ENCODE results near the gene ZFP91. TPM values are rescaled to one million over a fixed set of nuclear protein-coding genes. Genes with fewer than 3 reads are reported as not detected.

ZFP91 gene
- polyA plus RNA-seq, 1 of the 3 experiments (the other 2 are of a cell fraction), result 12.2 TPM

- Histone ChIP-seq H3K4me1 (ENCODE audit: control insufficient read depth in 1 of 2, insufficient read depth in 2 of 2, low read depth in 1 of 2, low read length in 1 of 2) (no peaks in the 10 kb centered on the region), H3K4me2 (no peak overlapping the region), H3K9me2 (no peaks in the 10 kb centered on the region), H3K4me3 (ENCODE audit: low read depth in 2 of 2, low read length in 1 of 2) (peak overlapping the region in 1 of 2 experiments; percentile 27; a peak in 1 of 4 replicates), H2AFZ (ENCODE audit: low read depth) (no peak overlapping the region), H3K79me2 (ENCODE audit: insufficient read depth) (no peaks in the 10 kb centered on the region), H3K9ac (no peak overlapping the region), H4K20me1 (ENCODE audit: insufficient read depth) (no peaks in the 10 kb centered on the region), H3K27ac (ENCODE audit: low read depth in 2 of 2, low read length in 1 of 2) (no peak overlapping the region), H3K9me3 (no peaks in the 10 kb centered on the region), H3K36me3 (replicated peaks in 1 of 2; ENCODE audit: control insufficient read depth in 1 of 2, insufficient read depth in 2 of 2, low read length in 1 of 2) (no peaks in the 10 kb centered on the region), H3K27me3 (ENCODE audit: insufficient read depth) (no peaks in the 10 kb centered on the region), H3F3A (replicated peaks; ENCODE audit: insufficient read depth) (no peaks in the 10 kb centered on the region)
- 2% methylated on average over 12 of the region's 12 CpGs for WGBS (ENCODE audit: low lambda C conversion rate)
- DNase-seq, result peak; percentile 64
- ChIA-PET POLR2A (no interaction called here), CTCF (interaction anchor here (0.5 to 2.2 kb wide), 18 partner anchors 10 to 504 kb away, joined by 3 to 10 read pairs (median 4); no protein-coding TSS in a partner anchor)
- TF ChIP-seq GATA2 (CRISPR knock-in tag; IDR thresholded peaks at IDR 0.05) (no peak), FOXM1 (IDR thresholded peaks at IDR 0.05; ENCODE audit: low read depth) (no peak), RAD21 (IDR thresholded peaks at IDR 0.05; ENCODE audit: low read length) (peak; percentile 77), TCF12 (IDR thresholded peaks at IDR 0.05) (no peak), YY1 (IDR thresholded peaks at IDR 0.05; ENCODE audit: low read depth) (no peak), NRF1 (IDR thresholded peaks at IDR 0.05; ENCODE audit: low read depth, low read length) (no peak), GABPA (IDR thresholded peaks at IDR 0.05; ENCODE audit: low read depth) (no peak), PBX3 (IDR thresholded peaks at IDR 0.05) (no peak), SMC3 (IDR thresholded peaks at IDR 0.05; ENCODE audit: low read depth, low read length) (peak; percentile 90), SIN3A (IDR thresholded peaks at IDR 0.05; ENCODE audit: borderline replicate concordance, low read depth, low read length) (no peak), CHD2 (IDR thresholded peaks at IDR 0.05; ENCODE audit: low read length, partially characterized antibody) (no peak), POLR2AphosphoS5 (IDR thresholded peaks at IDR 0.05; ENCODE audit: low read depth, low read length) (no peak), CTCF (IDR thresholded peaks at IDR 0.05) (peak; percentile 96), FOSL2 (IDR thresholded peaks at IDR 0.05; ENCODE audit: borderline replicate concordance, low read depth) (no peak), EZH2phosphoT487 (IDR thresholded peaks at IDR 0.05; ENCODE audit: borderline replicate concordance, low read depth) (no peak), TEAD4 (IDR thresholded peaks at IDR 0.05; ENCODE audit: borderline replicate concordance, insufficient read depth) (no peak), TAF1 (IDR thresholded peaks at IDR 0.05; ENCODE audit: borderline replicate concordance, low read depth, low read length) (no peak), ELF1 (IDR thresholded peaks at IDR 0.05) (no peak), JUND (IDR thresholded peaks at IDR 0.05) (no peak), EP300 (IDR thresholded peaks at IDR 0.05; ENCODE audit: borderline replicate concordance in 1 of 2, low read depth in 1 of 2, low read length in 1 of 2) (no peak), MEF2A (IDR thresholded peaks at IDR 0.05; ENCODE audit: borderline replicate concordance, low read depth) (no peak), USF2 (IDR thresholded peaks at IDR 0.05; ENCODE audit: borderline replicate concordance, low read depth, low read length) (0 out of 2 replicates have a peak, but pooled peaks have one; percentile 28), NFIC (IDR thresholded peaks at IDR 0.05; ENCODE audit: borderline replicate concordance) (no peak), RFX5 (IDR thresholded peaks at IDR 0.05; ENCODE audit: low read length) (no peak), ZBTB33 (IDR thresholded peaks at IDR 0.05; ENCODE audit: borderline replicate concordance, low read depth) (no peak)
- TF ChIP-seq, protein P1, sequence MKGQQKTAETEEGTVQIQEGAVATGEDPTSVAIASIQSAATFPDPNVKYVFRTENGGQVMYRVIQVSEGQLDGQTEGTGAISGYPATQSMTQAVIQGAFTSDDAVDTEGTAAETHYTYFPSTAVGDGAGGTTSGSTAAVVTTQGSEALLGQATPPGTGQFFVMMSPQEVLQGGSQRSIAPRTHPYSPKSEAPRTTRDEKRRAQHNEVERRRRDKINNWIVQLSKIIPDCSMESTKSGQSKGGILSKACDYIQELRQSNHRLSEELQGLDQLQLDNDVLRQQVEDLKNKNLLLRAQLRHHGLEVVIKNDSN (IDR thresholded peaks at IDR 0.05; ENCODE audit: borderline replicate concordance, low read depth), result peak; percentile 68; the same call in 1 of the 2 replicates
- TF ChIP-seq, protein P2, sequence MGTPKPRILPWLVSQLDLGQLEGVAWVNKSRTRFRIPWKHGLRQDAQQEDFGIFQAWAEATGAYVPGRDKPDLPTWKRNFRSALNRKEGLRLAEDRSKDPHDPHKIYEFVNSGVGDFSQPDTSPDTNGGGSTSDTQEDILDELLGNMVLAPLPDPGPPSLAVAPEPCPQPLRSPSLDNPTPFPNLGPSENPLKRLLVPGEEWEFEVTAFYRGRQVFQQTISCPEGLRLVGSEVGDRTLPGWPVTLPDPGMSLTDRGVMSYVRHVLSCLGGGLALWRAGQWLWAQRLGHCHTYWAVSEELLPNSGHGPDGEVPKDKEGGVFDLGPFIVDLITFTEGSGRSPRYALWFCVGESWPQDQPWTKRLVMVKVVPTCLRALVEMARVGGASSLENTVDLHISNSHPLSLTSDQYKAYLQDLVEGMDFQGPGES (IDR thresholded peaks at IDR 0.05; ENCODE audit: low read depth, low read length), result no peak
These were observed 75.4 kb downstream of the ZFP91 start for GRCh38 chr11:58654079-58654907.
